A673 (cell line): ENCODE measurements around the gene SRP68. TPM values are rescaled to one million over a fixed set of nuclear protein-coding genes. Genes with fewer than 3 reads are reported as not detected.

Experiments
- BruUV-seq: library from RNA; stranded (reverse); fragments of 400-500 nt; replicated peaks from 2 replicates; lab custom pipeline; 2021; lab: Mats Ljungman, UMichigan
- CTCF ChIA-PET: fragments of 300-600 bp; sonication (Branson Sonifier 250); formaldehyde crosslinking; loops from one replicate; lab custom pipeline; 2022; ENCODE audit warnings: antibody characterized with exemption; lab: Charles Lee
- POLR2A ChIA-PET: fragments of 300-600 bp; sonication (Branson Sonifier 250); formaldehyde crosslinking; loops from one replicate; lab custom pipeline; 2022; ENCODE audit warnings: antibody characterized with exemption; ENCODE audit not compliant: low non-redundant PET; lab: Charles Lee
- DNase-seq: peaks from one replicate; pipeline ENCODE4 v3.0.0-alpha.2; 2015; ENCODE audit warnings: low spot score
- H3K27ac ChIP-seq: fragments of 200-600 bp; sonication (generic); 2 replicates; pipeline ENCODE4 v1.5.1; 2016; ENCODE audit warnings: mixed run types, low read depth, mild to moderate bottlenecking, mixed read lengths, antibody characterized with exemption, low read length; ENCODE audit not compliant: poor library complexity, severe bottlenecking
- H3K27me3 ChIP-seq: fragments of 200-600 bp; sonication (generic); replicated peaks from 2 replicates; pipeline ENCODE4 v1.6.1; 2017; ENCODE audit warnings: mixed run types, low read depth, mild to moderate bottlenecking, mixed read lengths, antibody characterized with exemption, low read length; ENCODE audit not compliant: insufficient read depth, poor library complexity
- H3K36me3 ChIP-seq: fragments of 200-600 bp; sonication (generic); 2 replicates; pipeline ENCODE4 v1.6.1; 2016; ENCODE audit warnings: mixed run types, mild to moderate bottlenecking, mixed read lengths, antibody characterized with exemption, low read length; ENCODE audit not compliant: insufficient read depth, poor library complexity, severe bottlenecking
- H3K4me1 ChIP-seq: fragments of 200-600 bp; sonication (generic); 2 replicates; pipeline ENCODE4 v1.6.1; 2017; ENCODE audit warnings: mixed run types, mild to moderate bottlenecking, mixed read lengths, antibody characterized with exemption, low read length; ENCODE audit not compliant: insufficient read depth, poor library complexity, severe bottlenecking
- H3K4me3 ChIP-seq: fragments of 200-600 bp; sonication (generic); 2 replicates; pipeline ENCODE4 v1.5.1; 2016; ENCODE audit warnings: low read depth, mixed run types, mild to moderate bottlenecking, mixed read lengths, low read length; ENCODE audit not compliant: poor library complexity, severe bottlenecking
- H3K9me3 ChIP-seq: fragments of 200-600 bp; sonication (generic); 2 replicates; pipeline ENCODE4 v1.6.1; 2016; ENCODE audit warnings: mixed run types, low read depth, mild to moderate bottlenecking, mixed read lengths, antibody characterized with exemption, low read length; ENCODE audit not compliant: poor library complexity, severe bottlenecking
- CTCF ChIP-seq: fragments of 300-800, 200-600 bp; sonication (generic); conservative IDR thresholded peaks from 2 replicates; pipeline ENCODE4 v1.5.1; 2017; ENCODE audit warnings: low read depth, mild to moderate bottlenecking, antibody characterized with exemption, low read length, moderate library complexity, mixed read lengths
- EZH2 ChIP-seq: fragments of 200-600 bp; sonication (generic); IDR thresholded peaks from 2 replicates; pipeline ENCODE4 v1.6.1; 2017; ENCODE audit warnings: borderline replicate concordance, low read depth, mild to moderate bottlenecking, mixed read lengths, antibody characterized with exemption, low read length; ENCODE audit not compliant: poor library complexity, severe bottlenecking
- intact Hi-C: fragments of 100-400 bp; cut with micrococcal nuclease; formaldehyde crosslinking; loops from one replicate; pipeline ENCODE4 v1.10.0; 2022; ENCODE audit not compliant: unreplicated experiment
- total RNA-seq: library from RNA; stranded (reverse); gene quantifications from 2 replicates; pipeline ENCODE4 v1.2.3, GENCODE V29; 2021

Gene SRP68
- total RNA-seq, 1 experiment from 2014 or later, result 96.4 TPM

GRCh38 chr17:76104140-76104895 is 32.0 kb upstream of the SRP68 start:
- POLR2A ChIA-PET, result no interaction called here
- Histone ChIP-seq H3K4me3 (peak overlapping the region; percentile 93), H3K9me3 (no peaks in the 10 kb centered on the region), H3K4me1 (peaks cover 10% of the 10 kb centered on the region), H3K36me3 (peaks cover 19% of the 10 kb centered on the region), H3K27me3 (no peaks in the 10 kb centered on the region), H3K27ac (peak overlapping the region; percentile 85)
- BruUV-seq, result TSS peak; percentile 97
- CTCF ChIA-PET, result interaction anchor here (0.6 kb wide), 1 partner anchor 41 kb away, joined by 4 read pairs; no protein-coding TSS in a partner anchor
- TF ChIP-seq EZH2 (no peak), CTCF (no peak)
- no peak for DNase-seq
- intact Hi-C loops, result no loop called here

GRCh38 chr17:76103274-76104139 is 31.2 kb upstream of the SRP68 start, which contains the start of gene EXOC7:
EXOC7 (minus strand) TSS chr17:76103787; CDS start chr17:76103692, 95 bp downstream.
- BruUV-seq, result no TSS peak
- no peak for TF ChIP-seq CTCF
- TF ChIP-seq EZH2, result no peak
- ChIA-PET POLR2A (no interaction called here), CTCF (interaction anchor here (0.6 kb wide), 1 partner anchor 40 kb away, joined by 4 read pairs; no protein-coding TSS in a partner anchor)
- Histone ChIP-seq H3K4me3 (peak within 1 kb of the TSS; percentile 93), H3K9me3 (no peaks in the 10 kb centered on the region), H3K36me3 (peaks cover 20% of the 10 kb centered on the region), H3K4me1 (peaks cover 10% of the 10 kb centered on the region), H3K27me3 (no peaks in the 10 kb centered on the region), H3K27ac (peak within 1 kb of the TSS; percentile 85)
- DNase-seq, result peak; percentile 96
- intact Hi-C loops, result loop anchor here (1.0 kb wide), 1 partner anchor 124 kb away; the partner anchor contains the start of genes ACOX1 and TEN1

- Histone ChIP-seq H3K4me1 (peaks cover 10% of the 10 kb centered on the region), H3K4me3 (peak overlapping the region; percentile 93), H3K27me3 (no peaks in the 10 kb centered on the region), H3K27ac (peak overlapping the region; percentile 85), H3K9me3 (no peaks in the 10 kb centered on the region), H3K36me3 (peaks cover 21% of the 10 kb centered on the region)
- TF ChIP-seq CTCF (no peak), EZH2 (no peak)
- ChIA-PET CTCF (interaction anchor here (0.6 kb wide), 1 partner anchor 308 kb away, joined by 3 read pairs; no protein-coding TSS in a partner anchor), POLR2A (no interaction called here)
- TSS peak; percentile 49 for BruUV-seq
- intact Hi-C loops, result loop anchor here (1.0 kb wide), 1 partner anchor 124 kb away; the partner anchor contains the start of genes ACOX1 and TEN1
- no peak for DNase-seq
Observed at GRCh38 chr17:76102944-76103273, 30.6 kb upstream of the SRP68 start.
